ENCODE data around the gene DBH.

Gene DBH

GRCh38 chr9:133612051-133612450 is 24.1 kb upstream of the DBH start:
- DNase-seq (ENCODE audit: low spot score) = no peak
- ChIA-PET CTCF (no interaction called here), POLR2A (ENCODE audit: low non-redundant PET) (no interaction called here)
- TF ChIP-seq CTCF (conservative IDR thresholded peaks at IDR 0.05; ENCODE audit: low read depth) = no peak
- H3K27ac ChIP-seq = no peak overlapping the region

- no peak overlapping the region for H3K27ac ChIP-seq
- POLR2A ChIA-PET (ENCODE audit: low non-redundant PET) = no interaction called here
- CTCF ChIA-PET = no interaction called here
- no peak for TF ChIP-seq CTCF (conservative IDR thresholded peaks at IDR 0.05; ENCODE audit: low read depth)
- no peak for DNase-seq (ENCODE audit: low spot score)
Measured at GRCh38 chr9:133612816-133613215, 23.3 kb upstream of the DBH start.

GRCh38 chr9:133613432-133613831 is 22.7 kb upstream of the DBH start:
- CTCF ChIA-PET = interaction anchor here (0.7 kb wide), 1 partner anchor 20 kb away, joined by 3 read pairs; no protein-coding TSS in a partner anchor
- no peak overlapping the region for H3K27ac ChIP-seq
- DNase-seq (ENCODE audit: low spot score) = no peak
- TF ChIP-seq CTCF (conservative IDR thresholded peaks at IDR 0.05; ENCODE audit: low read depth) = no peak
- POLR2A ChIA-PET (ENCODE audit: low non-redundant PET) = no interaction called here

- no peak overlapping the region for H3K27ac ChIP-seq
- POLR2A ChIA-PET (ENCODE audit: low non-redundant PET) = no interaction called here
- TF ChIP-seq CTCF (conservative IDR thresholded peaks at IDR 0.05; ENCODE audit: low read depth) = no peak
- no peak for DNase-seq (ENCODE audit: low spot score)
- CTCF ChIA-PET = interaction anchor here (0.7 kb wide), 2 partner anchors 20 kb away, joined by 3 to 5 read pairs; no protein-coding TSS in a partner anchor
Measured at GRCh38 chr9:133614056-133614455, 22.1 kb upstream of the DBH start.

- ChIA-PET POLR2A (ENCODE audit: low non-redundant PET) (no interaction called here), CTCF (no interaction called here)
- TF ChIP-seq CTCF (conservative IDR thresholded peaks at IDR 0.05; ENCODE audit: low read depth) = no peak
- DNase-seq (ENCODE audit: low spot score) = no peak
- no peak overlapping the region for H3K27ac ChIP-seq
Measured at GRCh38 chr9:133614678-133615077, 21.5 kb upstream of the DBH start.

GRCh38 chr9:133615186-133615585 is 21.0 kb upstream of the DBH start:
- DNase-seq (ENCODE audit: low spot score) = no peak
- TF ChIP-seq CTCF (conservative IDR thresholded peaks at IDR 0.05; ENCODE audit: low read depth) = no peak
- ChIA-PET CTCF (interaction anchor here (1.0 kb wide), 2 partner anchors 56 to 111 kb away, joined by 3 read pairs; no protein-coding TSS in a partner anchor), POLR2A (ENCODE audit: low non-redundant PET) (no interaction called here)
- no peak overlapping the region for H3K27ac ChIP-seq

Measured in RWPE1 (cell line).